Measurements from ENCODE around the gene YBX3.
"Not testable (repeated sequence)": the region's sequence is repeated elsewhere in the genome, so short reads cannot be mapped to it uniquely, and the experiment has no call there.

Gene YBX3

DNA sequence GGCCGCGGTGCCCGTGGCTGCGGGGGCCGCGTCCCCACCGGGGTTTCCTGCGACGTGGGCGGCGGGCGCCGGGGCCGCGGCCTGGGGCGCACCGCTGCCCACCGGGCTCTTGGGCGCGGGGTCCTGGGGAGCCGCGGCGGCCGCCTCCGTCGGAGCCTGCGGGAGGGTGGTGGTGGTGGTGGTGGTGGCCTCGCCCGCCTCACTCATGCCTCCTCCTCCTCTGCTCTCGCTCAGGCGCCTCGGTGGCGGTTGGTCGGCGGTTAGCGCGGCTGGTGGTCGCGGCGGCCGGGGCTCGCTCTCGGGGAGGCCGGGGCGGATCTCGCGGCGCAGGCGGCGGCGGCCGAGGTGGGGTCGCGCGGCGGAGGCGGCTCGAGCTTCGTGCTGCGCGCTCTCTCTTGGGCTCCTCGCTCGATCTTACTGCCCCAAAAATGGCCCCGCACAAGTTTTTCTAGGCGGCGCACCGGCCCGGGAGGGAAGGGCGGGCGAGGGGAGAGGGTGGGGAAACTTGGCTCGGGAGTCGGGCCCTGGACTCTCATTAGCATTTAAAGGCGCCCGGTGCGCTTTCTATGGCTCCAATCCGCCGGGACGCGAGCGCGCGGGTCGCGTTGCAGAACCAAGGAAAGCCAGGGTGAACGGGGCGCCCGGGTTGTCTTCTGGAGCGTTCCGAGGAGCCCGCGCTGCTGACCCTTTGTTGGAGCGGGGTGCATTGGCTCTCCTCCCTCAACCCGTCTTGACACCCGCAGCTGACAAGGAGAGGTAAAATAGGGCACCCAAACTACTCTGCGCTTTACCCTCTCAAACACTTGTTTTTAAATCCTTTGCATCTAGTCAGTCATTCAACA is at the start of gene YBX3:
TSS of gene YBX3 (minus strand) at position 419 of the 842 bp plus-strand sequence. CDS start at position 207, 212 bp downstream.
- DNase-seq, result no peak

DNA sequence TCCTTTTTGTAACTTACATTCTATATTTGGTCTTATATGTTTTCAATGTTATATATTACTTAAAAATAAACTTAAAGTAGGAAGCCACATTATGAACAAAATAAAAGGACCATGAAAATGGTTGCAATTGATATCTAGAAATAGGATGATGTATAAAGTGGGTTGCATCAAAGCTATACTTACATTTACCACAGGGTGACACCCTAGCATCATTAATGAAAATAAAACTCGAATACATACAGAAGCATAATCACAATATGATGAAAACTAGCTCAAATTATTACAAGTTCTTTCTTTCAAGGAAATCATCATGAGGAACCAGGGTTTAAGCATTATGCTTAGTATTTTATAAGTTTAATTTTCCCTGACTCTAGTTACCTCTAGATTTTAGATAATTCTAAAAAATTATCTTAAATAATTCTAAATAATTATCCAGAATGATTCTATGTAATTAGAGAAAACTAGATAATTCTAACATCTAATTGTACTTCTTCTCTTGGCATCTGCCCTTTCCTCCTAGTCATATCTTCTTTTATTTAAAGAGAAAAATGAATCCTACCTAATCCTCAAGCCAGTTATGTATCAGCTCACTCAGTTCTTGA is 48.1 kb upstream of the YBX3 start:
- peak; percentile 38 for DNase-seq

GRCh38 chr12:10759657-10760056 is 36.5 kb upstream of the YBX3 start:
- no peak for DNase-seq

DNA sequence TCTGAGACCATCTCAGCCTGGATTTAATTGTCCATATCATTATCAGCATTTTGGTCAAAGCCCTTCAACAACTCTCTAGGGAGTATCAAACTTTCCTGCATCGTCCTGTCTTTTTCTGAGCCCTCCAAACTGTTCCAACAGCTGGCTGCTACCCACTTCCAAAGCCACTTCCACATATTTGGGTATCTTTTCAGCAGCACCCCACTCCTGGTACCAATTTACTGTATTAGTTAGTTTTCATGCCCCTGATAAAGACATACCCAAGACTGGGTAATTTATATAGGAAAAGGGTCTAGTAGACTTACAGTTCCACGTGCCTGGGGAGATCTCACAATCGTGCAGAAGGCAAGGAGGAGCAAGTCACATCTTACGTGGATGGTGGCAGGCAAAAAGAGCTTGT is 33.1 kb upstream of the YBX3 start:
- no peak for DNase-seq

GRCh38 chr12:10753059-10753458 is 29.9 kb upstream of the YBX3 start:
- DNase-seq, result no peak

DNA sequence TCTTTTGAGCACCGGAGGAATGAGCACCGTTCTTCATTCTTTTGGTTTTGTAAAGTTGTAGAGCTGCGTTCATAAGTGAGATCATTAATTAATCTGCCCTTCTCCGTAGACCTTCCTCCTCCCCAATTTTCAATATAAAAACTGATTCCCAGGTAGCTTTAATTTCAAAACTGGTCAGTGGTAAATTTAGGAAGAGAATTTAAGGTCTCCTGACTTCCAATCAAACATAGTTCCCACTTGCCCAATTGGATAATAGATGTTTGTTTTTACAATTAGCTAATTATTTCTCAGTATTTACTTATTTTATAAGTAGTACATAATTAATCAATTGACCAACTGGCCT is 27.2 kb upstream of the YBX3 start:
- no peak for DNase-seq

GRCh38 chr12:10749700-10750384 is 26.7 kb upstream of the YBX3 start:
- peak; percentile 71 for DNase-seq

GRCh38 chr12:10747730-10748129 is 24.6 kb upstream of the YBX3 start:
- no peak for DNase-seq

GRCh38 chr12:10743420-10743819 is 20.3 kb upstream of the YBX3 start:
- not testable (repeated sequence) for DNase-seq

- no peak for DNase-seq
These were observed 18.7 kb upstream of the YBX3 start for GRCh38 chr12:10741845-10742244.

- no peak for DNase-seq
These were observed 17.1 kb upstream of the YBX3 start for GRCh38 chr12:10740182-10740581.

- no peak for DNase-seq
These were observed 16.3 kb upstream of the YBX3 start for GRCh38 chr12:10739157-10740118.

- no peak for DNase-seq
These were observed 14.1 kb upstream of the YBX3 start for GRCh38 chr12:10737249-10737648.

DNA sequence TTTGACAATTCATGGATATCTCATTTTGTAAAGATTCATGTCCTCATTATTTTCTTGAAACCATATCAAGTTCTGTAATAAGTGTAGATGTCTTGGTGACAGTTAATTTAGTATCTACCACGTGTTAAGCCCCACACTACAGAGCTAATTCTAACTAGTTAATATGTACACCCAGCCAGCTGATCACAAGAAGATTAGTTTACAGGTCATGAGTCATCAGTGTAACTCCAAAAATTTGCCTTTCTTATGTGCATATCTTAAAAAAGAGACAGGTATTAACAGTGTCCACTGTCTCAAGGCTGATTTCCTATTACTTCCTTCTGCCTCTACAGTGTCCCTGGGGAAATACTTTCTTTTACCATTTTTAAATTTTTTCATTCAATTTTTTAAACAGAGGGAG is 13.3 kb upstream of the YBX3 start:
- DNase-seq, result no peak

DNA sequence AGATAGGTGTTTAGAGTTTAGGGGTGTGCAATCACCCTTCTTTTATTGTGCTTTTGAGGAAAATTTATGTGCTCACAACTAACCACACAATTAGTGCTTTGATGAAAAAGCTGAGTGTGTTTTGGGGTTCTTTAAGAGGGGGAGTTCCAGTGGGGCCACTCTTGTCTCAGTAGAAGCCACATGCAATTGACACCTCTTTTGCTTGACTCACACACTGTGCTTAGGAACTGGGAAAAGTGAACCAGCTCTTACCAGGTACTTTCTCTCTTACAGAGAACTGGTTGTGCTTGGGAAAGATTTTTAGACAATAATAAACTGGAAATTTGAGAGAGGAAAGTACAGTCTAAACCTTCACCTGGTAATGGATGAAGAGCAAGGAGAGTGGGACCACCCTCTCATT is 12.3 kb upstream of the YBX3 start:
- no peak for DNase-seq

GRCh38 chr12:10732549-10732948 is 9.4 kb upstream of the YBX3 start:
- no peak for DNase-seq

GRCh38 chr12:10732066-10732465 is 8.9 kb upstream of the YBX3 start:
- DNase-seq, result no peak

DNA sequence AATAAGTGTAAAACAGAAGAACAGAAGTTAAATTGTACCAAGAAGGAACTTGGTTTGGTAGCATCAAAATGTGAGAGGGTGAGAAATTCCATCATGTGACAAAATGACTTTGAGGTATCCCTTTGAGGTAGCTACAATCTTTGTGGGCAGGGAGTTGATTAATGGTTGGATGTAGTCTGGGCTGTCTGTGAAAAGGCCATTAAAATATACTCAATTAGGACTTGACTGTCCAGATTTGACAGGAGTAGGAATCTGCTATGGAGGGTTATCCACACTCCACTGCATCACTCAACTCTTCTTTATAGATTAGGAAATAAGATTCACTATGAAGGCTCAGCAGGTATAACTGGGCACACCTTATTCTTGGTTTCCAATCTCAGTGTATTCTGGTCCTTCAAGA is 7.4 kb upstream of the YBX3 start:
- no peak for DNase-seq

GRCh38 chr12:10728091-10728490 is 5.0 kb upstream of the YBX3 start:
- DNase-seq, result no peak

GRCh38 chr12:10726945-10727344 is 3.8 kb upstream of the YBX3 start:
- no peak for DNase-seq

DNA sequence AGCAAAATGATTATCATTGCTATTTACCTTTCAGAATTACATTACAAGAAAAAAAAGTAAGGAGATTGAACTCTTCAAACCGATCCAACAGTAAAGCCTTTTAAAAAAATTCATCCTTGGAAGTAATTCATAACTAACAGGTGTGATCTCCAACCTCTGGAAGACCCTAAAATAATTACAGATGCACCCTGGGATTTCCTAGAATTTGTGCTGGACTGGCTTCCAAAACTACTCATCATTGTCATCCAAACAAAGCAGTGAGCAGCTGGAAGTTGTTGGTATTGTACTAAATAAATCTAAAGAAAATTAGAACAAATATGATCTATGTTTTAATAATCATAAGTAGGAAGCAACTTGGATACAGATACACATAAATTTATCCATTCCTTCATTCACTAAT is 1.9 kb upstream of the YBX3 start:
- DNase-seq, result no peak

GRCh38 chr12:10722502-10722904 is 620 bp downstream of the YBX3 start:
- DNase-seq, result no peak

Data from NCI-H1092 treated with DMSO at 0.1 percent for 48 hours (cell line).